Esophagus muscularis mucosa (tissue), 4 donors: ENCODE data around the gene WDR35.

Source experiments
- EP300 ChIP-seq: sonication (generic); formaldehyde crosslinking; IDR thresholded peaks from one replicate; pipeline ENCODE4 v1.6.1; 2017; ENCODE audit warnings: antibody characterized with exemption
- POLR2A ChIP-seq: fragments of 450-650 bp; IDR thresholded peaks from one replicate; pipeline ENCODE4 v1.6.1; 2017; ENCODE audit warnings: antibody characterized with exemption, moderate library complexity, mild to moderate bottlenecking, low read depth
- POLR2AphosphoS5 ChIP-seq, 2 donors: sonication (generic); formaldehyde crosslinking; IDR thresholded peaks; one replicate each; pipeline ENCODE4 v1.6.1; 2017; ENCODE audit warnings: antibody characterized with exemption in 2 of 2
- TF ChIP-seq, protein P1 (sequence below), 3 experiments: fragments of 200-600 bp in 2 of 3; fragments of 450-650 bp in 1 of 3; sonication (generic) in 2 of 3; IDR thresholded peaks; one replicate each; pipeline ENCODE4 v1.5.1; 2017 to 2019; ENCODE audit warnings: antibody characterized with exemption in 3 of 3, mild to moderate bottlenecking in 2 of 3, moderate library complexity in 1 of 3

DNA sequence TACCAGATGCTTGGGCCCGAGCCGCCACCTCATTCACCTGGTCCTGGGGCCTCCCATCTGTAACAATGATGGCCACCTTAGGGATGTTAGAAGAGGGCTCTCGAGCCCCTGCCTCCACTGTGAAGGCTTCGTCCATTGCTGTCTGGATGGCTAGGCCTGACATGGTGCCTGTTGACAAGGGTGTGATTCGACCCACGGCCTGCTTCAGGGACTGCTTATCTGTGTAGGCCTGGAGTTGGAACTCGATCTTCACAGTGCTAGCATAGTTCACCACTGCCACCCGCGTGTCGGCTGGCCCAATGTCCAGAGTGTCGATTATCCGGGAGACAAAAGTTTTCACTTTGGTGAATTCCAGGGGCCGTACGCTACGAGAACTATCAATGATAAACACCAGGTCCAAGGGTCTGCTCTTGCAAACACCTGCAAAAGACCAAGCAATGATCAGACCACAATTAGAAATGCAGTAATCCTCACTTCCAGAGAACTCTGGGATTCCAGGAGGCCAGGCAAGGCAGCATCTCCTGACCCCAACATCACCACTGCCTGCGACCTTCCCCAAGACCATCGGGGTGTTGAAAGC is 16.1 kb upstream of the WDR35 start:
- TF ChIP-seq, protein P1, sequence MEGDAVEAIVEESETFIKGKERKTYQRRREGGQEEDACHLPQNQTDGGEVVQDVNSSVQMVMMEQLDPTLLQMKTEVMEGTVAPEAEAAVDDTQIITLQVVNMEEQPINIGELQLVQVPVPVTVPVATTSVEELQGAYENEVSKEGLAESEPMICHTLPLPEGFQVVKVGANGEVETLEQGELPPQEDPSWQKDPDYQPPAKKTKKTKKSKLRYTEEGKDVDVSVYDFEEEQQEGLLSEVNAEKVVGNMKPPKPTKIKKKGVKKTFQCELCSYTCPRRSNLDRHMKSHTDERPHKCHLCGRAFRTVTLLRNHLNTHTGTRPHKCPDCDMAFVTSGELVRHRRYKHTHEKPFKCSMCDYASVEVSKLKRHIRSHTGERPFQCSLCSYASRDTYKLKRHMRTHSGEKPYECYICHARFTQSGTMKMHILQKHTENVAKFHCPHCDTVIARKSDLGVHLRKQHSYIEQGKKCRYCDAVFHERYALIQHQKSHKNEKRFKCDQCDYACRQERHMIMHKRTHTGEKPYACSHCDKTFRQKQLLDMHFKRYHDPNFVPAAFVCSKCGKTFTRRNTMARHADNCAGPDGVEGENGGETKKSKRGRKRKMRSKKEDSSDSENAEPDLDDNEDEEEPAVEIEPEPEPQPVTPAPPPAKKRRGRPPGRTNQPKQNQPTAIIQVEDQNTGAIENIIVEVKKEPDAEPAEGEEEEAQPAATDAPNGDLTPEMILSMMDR (IDR thresholded peaks at IDR 0.05): no peak
- no peak for TF ChIP-seq POLR2AphosphoS5 (IDR thresholded peaks at IDR 0.05)
- no peak for TF ChIP-seq POLR2A
- no peak for TF ChIP-seq EP300
